Neuron (in vitro differentiated cells): Measurements from ENCODE around the gene RCSD1.

Experiments used
- H2AFZ ChIP-seq: one replicate; pipeline ENCODE4 v1.6.1; 2013; ENCODE audit warnings: low read depth, mild to moderate bottlenecking, inconsistent platforms, low read length, moderate library complexity
- H3K27me3 ChIP-seq: one replicate; pipeline ENCODE4 v1.6.1; 2013; ENCODE audit warnings: low read length; ENCODE audit not compliant: insufficient read depth
- H3K36me3 ChIP-seq: one replicate; pipeline ENCODE4 v1.6.1; 2013; ENCODE audit warnings: low read length; ENCODE audit not compliant: insufficient read depth
- H3K4me1 ChIP-seq: one replicate; pipeline ENCODE4 v1.6.1; 2013; ENCODE audit warnings: low read length; ENCODE audit not compliant: insufficient read depth
- H3K4me3 ChIP-seq: 2 replicates; pipeline ENCODE4 v1.5.1; 2013; ENCODE audit warnings: mild to moderate bottlenecking, low read length, moderate library complexity
- H3K9me3 ChIP-seq: one replicate; pipeline ENCODE4 v1.6.1; 2013; ENCODE audit warnings: low read length

The RCSD1 gene

GRCh38 chr1:167638064-167638463 lies 8.0 kb downstream of the RCSD1 start:
- no peak overlapping the region for H2AFZ ChIP-seq
- H3K4me3 ChIP-seq, result no peak overlapping the region
- peaks cover 27% of the 10 kb centered on the region for H3K27me3 ChIP-seq
- H3K4me1 ChIP-seq, result no peaks in the 10 kb centered on the region
- no peaks in the 10 kb centered on the region for H3K9me3 ChIP-seq
- H3K36me3 ChIP-seq, result no peaks in the 10 kb centered on the region

- no peaks in the 10 kb centered on the region for H3K9me3 ChIP-seq
- H3K4me1 ChIP-seq, result no peaks in the 10 kb centered on the region
- peaks cover 10% of the 10 kb centered on the region for H3K27me3 ChIP-seq
- no peaks in the 10 kb centered on the region for H3K36me3 ChIP-seq
- H2AFZ ChIP-seq, result no peak overlapping the region
- no peak overlapping the region for H3K4me3 ChIP-seq
Observed at GRCh38 chr1:167640051-167640450, 10.0 kb downstream of the RCSD1 start.

DNA sequence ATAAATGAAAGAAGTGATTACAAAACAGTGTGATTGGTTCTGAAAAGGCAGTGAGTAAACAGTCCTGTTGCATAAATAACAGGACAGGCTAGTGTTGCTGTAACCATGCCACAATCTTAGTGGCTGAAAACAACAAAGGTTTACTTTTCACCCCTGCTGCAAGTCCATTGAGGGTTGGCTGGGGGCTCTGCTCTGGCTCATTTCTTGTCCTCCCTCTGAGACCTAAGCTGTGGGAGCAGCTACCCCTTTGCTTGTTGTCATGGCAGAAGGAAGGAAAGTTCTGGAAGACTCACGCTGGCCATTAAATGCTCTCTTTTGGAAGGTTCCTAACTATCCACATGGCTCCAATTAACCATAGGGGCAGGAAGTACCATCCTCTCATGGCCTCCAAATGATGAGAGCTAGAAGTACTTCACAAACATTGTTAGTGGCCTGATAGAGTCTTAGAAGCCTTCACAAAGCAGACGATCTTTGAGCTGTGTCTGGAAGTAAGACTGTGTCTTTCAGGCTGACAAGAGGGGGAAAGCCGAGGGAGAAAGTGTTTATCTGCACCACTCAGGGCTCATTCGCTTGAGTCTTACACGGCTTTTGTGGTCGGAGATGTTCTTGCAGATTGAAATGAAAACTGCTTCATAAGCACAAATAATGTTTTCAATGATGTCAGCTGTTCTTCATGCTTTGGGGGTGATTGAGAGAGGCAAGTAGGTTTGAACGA lies 11.9 kb downstream of the RCSD1 start:
- Histone ChIP-seq H3K36me3 (no peaks in the 10 kb centered on the region), H2AFZ (no peak overlapping the region), H3K4me1 (no peaks in the 10 kb centered on the region), H3K9me3 (no peaks in the 10 kb centered on the region), H3K27me3 (no peaks in the 10 kb centered on the region), H3K4me3 (no peak overlapping the region)

- no peaks in the 10 kb centered on the region for H3K9me3 ChIP-seq
- H2AFZ ChIP-seq, result no peak overlapping the region
- H3K4me1 ChIP-seq, result no peaks in the 10 kb centered on the region
- no peaks in the 10 kb centered on the region for H3K36me3 ChIP-seq
- H3K27me3 ChIP-seq, result no peaks in the 10 kb centered on the region
- no peak overlapping the region for H3K4me3 ChIP-seq
Observed at GRCh38 chr1:167642501-167642826, 12.4 kb downstream of the RCSD1 start.

GRCh38 chr1:167643441-167643840 lies 13.4 kb downstream of the RCSD1 start:
- H3K36me3 ChIP-seq, result no peaks in the 10 kb centered on the region
- H3K4me3 ChIP-seq, result no peak overlapping the region
- no peak overlapping the region for H2AFZ ChIP-seq
- no peaks in the 10 kb centered on the region for H3K27me3 ChIP-seq
- no peaks in the 10 kb centered on the region for H3K9me3 ChIP-seq
- H3K4me1 ChIP-seq, result no peaks in the 10 kb centered on the region

DNA sequence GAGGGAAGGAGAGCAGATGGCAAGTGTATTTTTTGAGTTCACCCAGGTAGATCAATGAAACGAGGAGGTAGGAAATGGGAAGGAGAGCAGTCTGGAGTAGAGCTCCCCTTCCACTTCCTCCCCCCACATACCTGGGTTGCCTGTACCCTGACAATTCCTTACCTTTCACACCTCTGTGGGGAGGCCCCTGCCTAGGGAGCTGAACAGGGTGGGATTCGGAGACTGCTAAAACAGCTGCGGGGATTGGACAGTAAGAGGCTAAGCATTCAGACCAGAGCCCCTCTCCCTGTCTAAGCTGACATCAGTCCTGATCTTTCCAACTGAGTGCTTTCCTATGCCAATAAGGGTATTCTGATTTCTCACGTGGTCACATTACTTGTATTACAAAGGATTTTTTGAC lies 14.5 kb downstream of the RCSD1 start:
- Histone ChIP-seq H3K36me3 (no peaks in the 10 kb centered on the region), H3K4me3 (no peak overlapping the region), H3K4me1 (no peaks in the 10 kb centered on the region)

DNA sequence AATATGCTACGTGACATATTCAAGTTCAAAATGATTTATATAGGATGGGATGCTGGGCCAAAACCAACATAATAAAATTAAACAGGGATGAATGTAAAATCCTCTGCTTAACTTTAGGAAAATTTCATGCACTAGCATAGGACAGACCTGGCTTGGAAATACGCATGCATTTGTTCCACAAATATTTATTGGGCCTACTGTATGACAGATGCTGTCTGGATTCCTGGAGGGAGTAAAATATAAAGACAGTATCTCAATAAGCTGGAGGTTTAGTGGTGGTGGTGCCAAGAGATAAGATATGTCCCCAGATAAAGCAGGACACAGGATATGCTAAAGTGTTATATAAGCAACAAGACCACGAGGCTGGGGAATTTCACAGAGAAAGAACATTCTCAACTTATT lies 15.1 kb downstream of the RCSD1 start:
- H3K4me1 ChIP-seq, result no peaks in the 10 kb centered on the region
- H2AFZ ChIP-seq, result no peak overlapping the region
- no peaks in the 10 kb centered on the region for H3K27me3 ChIP-seq
- H3K36me3 ChIP-seq, result no peaks in the 10 kb centered on the region
- no peaks in the 10 kb centered on the region for H3K9me3 ChIP-seq
- H3K4me3 ChIP-seq, result no peak overlapping the region

More for the DNA sequence above, 14.5 kb downstream of the RCSD1 start:
- H2AFZ ChIP-seq, result no peak overlapping the region
- no peaks in the 10 kb centered on the region for H3K9me3 ChIP-seq
- no peaks in the 10 kb centered on the region for H3K27me3 ChIP-seq

- no peak overlapping the region for H3K4me3 ChIP-seq
- H3K36me3 ChIP-seq, result no peaks in the 10 kb centered on the region
- H2AFZ ChIP-seq, result no peak overlapping the region
- H3K9me3 ChIP-seq, result no peaks in the 10 kb centered on the region
- H3K4me1 ChIP-seq, result no peaks in the 10 kb centered on the region
- no peaks in the 10 kb centered on the region for H3K27me3 ChIP-seq
Observed at GRCh38 chr1:167645625-167646414, 15.8 kb downstream of the RCSD1 start.

DNA sequence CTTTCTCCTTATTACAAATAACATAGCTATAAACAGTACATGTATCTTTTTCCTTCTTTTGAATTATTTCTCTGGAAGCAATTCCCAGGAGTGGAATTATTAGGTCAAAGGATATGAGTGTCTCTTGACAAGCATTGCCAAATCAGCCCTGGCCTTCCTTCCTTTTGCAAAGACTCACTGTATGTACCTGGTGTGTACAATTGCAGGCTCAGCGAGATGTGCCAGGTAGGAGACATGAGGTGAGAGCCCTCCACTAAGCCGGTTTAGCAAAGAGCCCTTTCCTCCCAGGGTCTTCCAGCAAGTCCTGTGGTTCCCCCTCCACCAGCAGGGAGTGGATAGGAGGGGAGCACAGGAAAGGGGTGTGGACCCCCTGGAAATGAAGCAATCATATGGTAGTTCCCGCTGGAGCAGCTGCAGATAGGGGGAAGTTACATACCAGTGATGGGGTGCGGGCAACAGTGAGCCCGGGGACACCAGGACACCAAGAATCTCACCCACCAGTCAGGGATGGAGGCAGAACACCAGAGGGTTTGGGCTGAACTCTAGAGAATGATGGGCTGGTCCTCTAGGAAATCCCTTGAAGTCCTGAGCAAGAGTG lies 18.3 kb downstream of the RCSD1 start:
- Histone ChIP-seq H3K27me3 (peaks cover 2% of the 10 kb centered on the region), H3K4me1 (no peaks in the 10 kb centered on the region), H3K4me3 (no peak overlapping the region)

DNA sequence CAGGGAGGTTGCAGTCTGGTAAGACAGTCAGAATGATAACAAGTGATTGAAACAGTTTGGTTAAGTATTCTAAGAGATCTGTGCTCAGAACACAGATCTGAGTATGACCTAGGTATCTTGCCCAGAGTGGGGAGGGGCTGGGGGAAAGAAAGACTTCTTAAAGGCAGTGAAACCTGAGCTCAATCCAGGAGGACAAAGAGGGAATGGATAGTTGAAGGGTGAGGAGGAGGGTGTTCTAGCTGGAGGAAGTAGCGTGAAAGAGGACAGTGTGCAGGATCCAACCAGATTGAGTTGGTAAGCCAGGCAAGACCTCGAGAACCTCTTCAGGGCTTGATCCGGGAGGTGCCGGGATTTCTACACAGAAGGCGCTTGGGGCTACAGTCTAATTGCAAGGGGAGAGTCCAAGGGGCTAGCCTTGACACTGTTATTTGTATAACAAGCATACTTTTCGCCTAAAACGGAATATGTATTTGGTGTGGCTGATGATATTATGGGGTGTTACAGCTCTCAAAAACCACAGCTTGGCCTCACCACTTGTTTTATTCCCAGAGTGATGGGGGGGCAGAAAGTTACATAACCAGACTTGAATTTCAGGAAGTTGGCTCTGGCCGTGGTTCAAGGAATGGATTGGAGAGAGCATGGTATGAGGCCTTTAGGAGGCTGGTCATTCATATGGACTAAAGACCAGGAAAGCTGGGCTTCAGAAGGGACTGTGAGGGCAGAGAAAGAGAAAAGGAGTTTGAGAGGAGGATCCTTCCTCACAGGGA lies 19.1 kb downstream of the RCSD1 start:
- no peak overlapping the region for H2AFZ ChIP-seq
- no peaks in the 10 kb centered on the region for H3K36me3 ChIP-seq
- H3K27me3 ChIP-seq, result peaks cover 6% of the 10 kb centered on the region
- H3K9me3 ChIP-seq, result no peaks in the 10 kb centered on the region
- no peak overlapping the region for H3K4me3 ChIP-seq
- no peaks in the 10 kb centered on the region for H3K4me1 ChIP-seq

More for the DNA sequence above, 18.3 kb downstream of the RCSD1 start:
- Histone ChIP-seq H3K36me3 (no peaks in the 10 kb centered on the region), H2AFZ (no peak overlapping the region), H3K9me3 (no peaks in the 10 kb centered on the region)

DNA sequence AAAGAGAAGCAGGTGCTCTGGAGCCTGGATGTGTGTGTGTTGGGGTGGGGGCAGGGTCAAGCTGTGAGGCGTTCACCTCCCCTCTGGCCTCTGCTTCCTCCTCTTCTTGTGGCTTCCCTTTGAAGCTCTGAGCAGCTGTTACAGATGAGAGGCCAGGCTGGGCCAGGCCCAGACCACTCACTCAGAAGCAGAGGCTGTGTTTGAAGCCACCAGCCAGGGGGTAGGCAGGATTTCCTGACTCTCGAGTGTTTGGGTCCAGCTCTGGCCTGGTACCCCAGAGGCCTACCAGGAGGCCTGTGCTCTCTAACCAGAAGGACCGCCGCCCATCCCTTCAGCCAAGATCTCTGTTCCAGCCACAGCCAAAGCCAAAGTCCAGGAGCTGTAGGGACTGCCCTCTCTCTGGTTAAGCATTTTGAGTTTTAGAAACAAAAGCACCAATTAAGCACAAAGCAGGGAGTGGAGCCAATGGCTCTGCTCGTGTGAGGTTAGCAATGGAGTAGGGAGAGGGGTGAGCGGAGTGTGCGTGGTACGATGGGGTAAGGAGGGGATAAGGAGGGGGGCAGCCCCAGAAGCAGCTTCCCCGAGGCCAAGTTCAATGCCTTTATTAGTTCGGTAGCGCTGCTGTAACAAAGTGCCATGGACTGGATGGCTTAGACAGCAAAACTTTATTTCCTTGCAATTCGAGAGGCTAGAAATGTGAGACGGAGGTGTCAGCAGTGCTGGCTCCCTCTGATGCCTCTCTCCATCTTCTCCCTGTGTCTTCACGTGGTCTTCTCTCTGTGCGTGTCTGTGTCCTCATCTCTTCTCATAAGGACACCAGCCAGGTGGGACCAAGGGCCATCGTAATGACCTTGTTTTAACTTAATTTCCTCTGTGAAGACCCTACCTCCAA lies 20.5 kb downstream of the RCSD1 start:
- H3K9me3 ChIP-seq, result no peaks in the 10 kb centered on the region
- H3K36me3 ChIP-seq, result no peaks in the 10 kb centered on the region
- no peak overlapping the region for H2AFZ ChIP-seq
- H3K4me1 ChIP-seq, result no peaks in the 10 kb centered on the region
- no peak overlapping the region for H3K4me3 ChIP-seq
- H3K27me3 ChIP-seq, result peaks cover 6% of the 10 kb centered on the region

DNA sequence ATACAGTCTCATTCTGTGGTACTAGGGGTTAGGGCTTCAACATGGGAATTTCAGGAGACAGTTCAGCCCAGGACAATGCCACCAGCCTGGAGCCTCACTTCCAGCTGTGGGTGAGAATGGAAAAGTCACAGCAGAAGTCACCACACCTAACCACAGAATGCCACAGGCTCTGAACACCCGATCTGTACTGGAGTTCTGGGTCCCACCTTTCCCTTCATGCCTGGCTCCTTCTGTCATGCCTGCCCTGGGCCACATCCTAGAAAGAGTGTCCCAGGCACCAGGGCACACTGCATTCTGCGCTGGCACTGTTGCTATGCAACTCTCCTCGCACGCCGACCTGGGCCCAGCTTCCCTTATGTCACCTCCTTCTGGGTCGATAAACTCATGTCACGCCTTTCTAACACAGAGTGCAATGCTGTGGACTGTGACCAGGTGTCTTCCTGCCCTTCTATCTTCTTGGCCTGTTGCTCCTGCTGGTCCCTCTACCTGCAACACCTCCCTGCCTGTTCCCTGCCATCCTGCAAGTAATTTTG lies 21.2 kb downstream of the RCSD1 start:
- no peak overlapping the region for H2AFZ ChIP-seq
- no peaks in the 10 kb centered on the region for H3K36me3 ChIP-seq
- peaks cover 6% of the 10 kb centered on the region for H3K27me3 ChIP-seq
- no peaks in the 10 kb centered on the region for H3K9me3 ChIP-seq
- no peaks in the 10 kb centered on the region for H3K4me1 ChIP-seq
- no peak overlapping the region for H3K4me3 ChIP-seq
